Measurements from ENCODE around the gene FIBIN. TPM values are rescaled to one million over a fixed set of nuclear protein-coding genes. Genes with fewer than 3 reads are reported as not detected.
A peak's percentile ranks its signal among the peaks of the same experiment; 100 is the strongest.

The FIBIN gene
- total and polyA plus RNA-seq, 2 experiments from 2014 or later: 0.21 to 0.66 TPM

DNA sequence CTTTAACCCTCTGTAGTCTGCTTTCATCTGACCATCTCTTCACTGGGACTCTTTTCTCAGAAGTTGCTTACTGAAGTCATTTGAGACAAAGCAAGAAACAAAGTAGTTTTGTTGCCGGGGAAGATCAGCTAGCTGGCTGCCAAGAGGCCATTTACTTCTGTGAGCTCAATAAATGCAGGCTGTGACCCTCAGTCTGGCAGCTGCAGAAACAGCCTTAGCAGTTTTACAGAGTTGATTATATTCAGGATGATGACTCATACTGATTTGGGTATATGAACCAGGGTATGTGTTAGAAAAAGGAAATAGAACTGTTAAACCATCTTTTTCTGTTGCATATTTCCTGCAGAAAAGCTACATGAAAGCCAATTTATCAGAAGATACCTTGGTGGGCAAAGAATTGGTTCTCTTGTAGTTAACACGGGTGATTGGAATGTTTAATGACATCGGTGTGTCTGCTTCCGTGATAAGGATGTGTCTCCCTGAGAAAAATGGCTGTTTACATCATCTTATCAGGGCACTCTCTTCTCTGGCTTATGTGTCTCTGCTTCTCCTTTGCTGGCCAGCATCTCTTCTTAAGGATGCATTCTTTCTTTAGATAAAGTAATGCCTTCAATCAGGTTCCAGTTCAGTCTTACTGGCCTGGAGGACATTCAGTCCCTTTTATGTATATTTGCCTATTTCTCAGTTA is 18.5 kb downstream of the FIBIN start:
- no peak for TF ChIP-seq ETS1 (IDR thresholded peaks at IDR 0.05)
- TF ChIP-seq POLR2AphosphoS5 (IDR thresholded peaks at IDR 0.05; ENCODE audit: low read depth): no peak
- TF ChIP-seq ZNF331 (CRISPR knock-in tag; IDR thresholded peaks at IDR 0.05; ENCODE audit: low read depth): no peak
- TF ChIP-seq EZH2 (IDR thresholded peaks at IDR 0.05; ENCODE audit: low read depth, unreplicated experiment): no peak
- no peak for TF ChIP-seq CREB1 (CRISPR knock-in tag; IDR thresholded peaks at IDR 0.05; ENCODE audit: low read depth)
- no peaks in the 10 kb centered on the region for H3K9me3 Mint-ChIP-seq
- H3K4me3 ChIP-seq: no peak overlapping the region
- H3K9me2 ChIP-seq (ENCODE audit: insufficient read depth): no peaks in the 10 kb centered on the region
- peaks cover 3% of the 10 kb centered on the region; the same call in 2 of the 3 replicates for H3K4me1 Mint-ChIP-seq
- H4K20me1 ChIP-seq (replicated peaks; ENCODE audit: insufficient read depth): no peaks in the 10 kb centered on the region
- H3K27me3 ChIP-seq (ENCODE audit: insufficient read depth): no peaks in the 10 kb centered on the region
- DNase-seq (ENCODE audit: low spot score) (peak; percentile 6), ATAC-seq (no peak)
- no peaks in the 10 kb centered on the region for H3F3A ChIP-seq (replicated peaks; ENCODE audit: low read depth)
- H3K36me3 ChIP-seq (ENCODE audit: insufficient read depth): no peaks in the 10 kb centered on the region
- H3K27me3 Mint-ChIP-seq (ENCODE audit: insufficient read depth, low read depth, poor library complexity): peaks cover 1% of the 10 kb centered on the region
- H3K36me3 Mint-ChIP-seq (ENCODE audit: low read depth): no peaks in the 10 kb centered on the region
- H3K27ac ChIP-seq (ENCODE audit: low read depth): no peak overlapping the region
- H3K27ac Mint-ChIP-seq: no peak overlapping the region
- H3K4me2 ChIP-seq: no peak overlapping the region
- no peaks in the 10 kb centered on the region for H3K79me2 ChIP-seq (replicated peaks; ENCODE audit: insufficient read depth)
- H2AFZ ChIP-seq: no peak overlapping the region; the same call in 1 of the 2 replicates
- H3K4me3 Mint-ChIP-seq: no peak overlapping the region
- peaks cover 5% of the 10 kb centered on the region for H3K4me1 ChIP-seq (ENCODE audit: insufficient read depth)

DNA sequence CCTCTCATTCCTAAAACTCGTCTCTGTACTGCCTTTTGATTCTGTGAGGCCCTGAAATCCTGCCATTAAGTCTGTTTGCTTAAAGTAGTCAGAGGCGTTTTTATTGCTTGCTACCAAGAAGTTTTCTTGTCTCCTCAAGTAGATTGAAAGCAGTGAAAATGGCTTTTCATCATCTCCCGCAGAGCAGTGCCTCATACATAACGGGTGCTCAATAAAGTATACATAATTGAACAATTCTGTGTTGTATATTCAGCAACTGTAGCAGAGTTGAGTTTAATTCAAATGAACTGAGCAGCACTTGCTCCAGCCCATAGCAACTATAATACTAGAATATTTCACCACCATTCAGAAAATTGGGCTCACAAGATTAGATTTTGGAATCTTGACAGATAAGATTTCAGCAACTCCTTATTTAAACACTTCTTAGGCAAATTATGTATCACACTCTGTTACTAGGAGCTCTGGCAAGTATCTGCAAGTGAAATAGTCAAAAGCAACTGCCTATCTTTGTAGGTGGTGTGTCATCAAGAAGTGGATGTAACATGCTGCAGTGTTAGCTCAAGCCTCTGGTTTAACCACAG is 20.0 kb downstream of the FIBIN start:
- Mint-ChIP-seq H3K4me1 (peaks cover 3% of the 10 kb centered on the region; the same call in 2 of the 3 replicates), H3K4me3 (no peak overlapping the region), H3K27me3 (ENCODE audit: insufficient read depth, low read depth, poor library complexity) (peaks cover 1% of the 10 kb centered on the region), H3K36me3 (ENCODE audit: low read depth) (no peaks in the 10 kb centered on the region), H3K9me3 (no peaks in the 10 kb centered on the region), H3K27ac (peak overlapping the region; percentile 31; the same call in 1 of the 2 replicates)
- Histone ChIP-seq H4K20me1 (replicated peaks; ENCODE audit: insufficient read depth) (no peaks in the 10 kb centered on the region), H3K79me2 (replicated peaks; ENCODE audit: insufficient read depth) (no peaks in the 10 kb centered on the region), H3K9me2 (ENCODE audit: insufficient read depth) (no peaks in the 10 kb centered on the region), H3F3A (replicated peaks; ENCODE audit: low read depth) (no peaks in the 10 kb centered on the region), H2AFZ (peak overlapping the region; percentile 87; the same call in 1 of the 2 replicates), H3K4me1 (ENCODE audit: insufficient read depth) (peaks cover 5% of the 10 kb centered on the region), H3K27ac (ENCODE audit: low read depth) (no peak overlapping the region), H3K27me3 (ENCODE audit: insufficient read depth) (no peaks in the 10 kb centered on the region), H3K4me2 (no peak overlapping the region), H3K36me3 (ENCODE audit: insufficient read depth) (no peaks in the 10 kb centered on the region), H3K4me3 (no peak overlapping the region)
- DNase-seq (ENCODE audit: low spot score) (no peak), ATAC-seq (no peak)
- TF ChIP-seq EZH2 (IDR thresholded peaks at IDR 0.05; ENCODE audit: low read depth, unreplicated experiment) (no peak), POLR2AphosphoS5 (IDR thresholded peaks at IDR 0.05; ENCODE audit: low read depth) (no peak), CREB1 (CRISPR knock-in tag; IDR thresholded peaks at IDR 0.05; ENCODE audit: low read depth) (no peak)

GRCh38 chr11:27018902-27019529 is 25.1 kb downstream of the FIBIN start:
- Histone ChIP-seq H3K27me3 (ENCODE audit: insufficient read depth) (no peaks in the 10 kb centered on the region), H3K4me3 (no peak overlapping the region), H3K27ac (ENCODE audit: low read depth) (no peak overlapping the region), H3K4me2 (no peak overlapping the region), H3K36me3 (ENCODE audit: insufficient read depth) (no peaks in the 10 kb centered on the region), H2AFZ (no peak overlapping the region), H3K4me1 (ENCODE audit: insufficient read depth) (peaks cover 2% of the 10 kb centered on the region), H4K20me1 (replicated peaks; ENCODE audit: insufficient read depth) (no peaks in the 10 kb centered on the region), H3K79me2 (replicated peaks; ENCODE audit: insufficient read depth) (no peaks in the 10 kb centered on the region), H3F3A (replicated peaks; ENCODE audit: low read depth) (no peaks in the 10 kb centered on the region), H3K9me2 (ENCODE audit: insufficient read depth) (peaks cover 15% of the 10 kb centered on the region; the same call in 1 of the 2 replicates)
- H3K36me3 Mint-ChIP-seq (ENCODE audit: low read depth): no peaks in the 10 kb centered on the region
- no peak for DNase-seq (ENCODE audit: low spot score)
- H3K9me3 Mint-ChIP-seq: no peaks in the 10 kb centered on the region
- no peak overlapping the region for H3K4me3 Mint-ChIP-seq
- TF ChIP-seq NANOG (IDR thresholded peaks at IDR 0.05; ENCODE audit: borderline replicate concordance) (no peak), ZNF331 (CRISPR knock-in tag; IDR thresholded peaks at IDR 0.05; ENCODE audit: low read depth) (no peak), EZH2 (IDR thresholded peaks at IDR 0.05; ENCODE audit: low read depth, unreplicated experiment) (no peak), STAT1 (IDR thresholded peaks at IDR 0.05; ENCODE audit: unreplicated experiment) (no peak)
- H3K27me3 Mint-ChIP-seq (ENCODE audit: insufficient read depth, low read depth, poor library complexity): peaks cover 1% of the 10 kb centered on the region
- H3K4me1 Mint-ChIP-seq: no peaks in the 10 kb centered on the region; the same call in 1 of the 3 replicates
- no peak overlapping the region for H3K27ac Mint-ChIP-seq
- ATAC-seq: no peak
